GM21737 (cell line): ENCODE data around the gene RRAS.
A peak's percentile ranks its signal among the peaks of the same experiment; 100 is the strongest.

ENCODE experiments used
- ATAC-seq: cut with Tn5 transposase; IDR thresholded peaks from one replicate; pipeline ENCODE4 v1.9.1; 2021; ENCODE audit warnings: mild to moderate bottlenecking, moderate library complexity; ENCODE audit not compliant: unreplicated experiment

The RRAS gene

DNA sequence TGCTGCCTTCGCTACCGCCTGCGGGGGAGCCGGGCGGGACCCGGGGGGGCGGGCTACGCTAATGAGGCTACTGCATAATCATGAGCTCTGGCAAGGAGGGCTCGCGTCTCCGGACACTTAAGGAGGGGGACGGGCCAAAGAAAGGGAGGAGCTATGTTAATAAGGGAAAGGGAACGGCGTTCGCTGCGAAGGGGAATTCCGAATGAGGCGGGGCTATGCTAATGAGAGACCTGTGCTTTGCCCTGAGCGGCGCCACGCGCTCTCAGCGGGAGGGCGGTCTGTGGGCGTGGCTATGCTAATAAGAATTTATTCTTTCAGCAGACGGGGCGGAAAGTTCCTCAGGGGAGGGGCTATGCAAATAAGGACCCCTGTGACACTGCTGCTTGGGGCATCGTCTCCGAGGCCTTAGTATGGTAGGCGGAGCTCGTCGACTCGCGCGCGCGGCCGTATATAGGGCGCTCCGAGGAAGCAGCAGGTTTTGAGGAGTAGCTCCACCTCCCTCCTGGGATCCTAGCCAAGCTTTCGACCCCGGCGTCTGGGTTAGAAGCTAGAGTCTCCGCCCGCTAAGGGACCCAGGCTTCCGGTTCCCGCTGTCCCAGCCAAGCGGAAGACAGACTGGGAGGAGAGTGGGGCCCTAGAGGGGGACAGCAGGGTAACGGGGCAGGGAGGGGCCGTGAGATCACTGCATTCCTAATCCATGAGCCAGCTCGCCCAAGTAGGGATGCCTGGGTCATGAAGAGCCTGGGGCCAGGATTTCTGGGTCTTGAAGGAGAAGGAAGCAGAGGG is at the start of gene RRAS:
RRAS (minus strand) TSS at position 31 of the 786 bp plus-strand sequence. CDS start 45 bp downstream, outside the sequence.
- peak; percentile 54 for ATAC-seq

DNA sequence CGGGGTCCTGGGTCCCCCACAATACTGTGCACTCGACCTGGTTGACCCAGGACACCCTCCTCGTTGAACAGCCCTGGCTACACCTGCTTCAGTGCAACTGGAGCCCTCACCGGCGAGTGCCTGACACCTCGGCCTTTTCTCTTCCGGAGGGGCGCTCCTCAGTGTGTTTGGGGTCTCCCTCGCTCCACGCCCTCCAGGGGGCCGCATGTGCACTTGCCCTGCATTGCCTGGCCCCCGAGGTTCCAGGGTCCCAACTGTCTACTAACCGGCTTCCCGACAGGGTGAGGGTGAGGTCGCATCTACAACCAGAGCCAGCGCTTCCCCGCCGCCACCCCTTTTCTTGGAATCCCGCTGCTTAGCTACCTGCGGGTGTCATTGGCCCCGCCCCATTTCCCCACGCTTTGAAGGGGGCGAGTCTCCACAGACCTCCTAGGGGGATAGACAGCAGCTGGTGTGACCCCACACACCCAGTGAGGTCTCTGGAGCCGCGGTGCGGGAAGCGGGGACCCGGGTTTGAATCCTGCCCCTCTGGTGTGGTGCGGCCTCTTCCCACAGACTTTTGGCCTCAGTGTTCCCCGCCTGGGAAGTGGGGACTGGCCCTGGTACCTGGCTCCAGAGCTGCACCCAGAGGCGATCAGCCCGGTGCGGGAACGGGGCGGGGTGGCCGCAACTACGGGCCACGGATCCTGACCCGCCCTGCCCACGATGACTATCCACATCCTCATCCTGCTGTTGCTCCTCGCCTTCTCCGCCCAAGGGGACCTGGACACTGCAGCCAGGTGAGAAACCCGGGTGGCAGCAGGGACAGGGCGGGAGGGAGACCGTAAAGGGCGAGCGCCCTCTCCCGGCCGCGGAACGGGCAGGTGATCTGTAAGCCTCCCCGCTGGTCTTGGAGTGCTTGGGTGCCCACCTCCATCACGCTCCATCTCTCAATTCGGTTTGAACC is 49.5 kb upstream of the RRAS start, which contains the start of gene ADM5:
ADM5 (plus strand) TSS at position 462 of the 946 bp plus-strand sequence; CDS start at position 706, 244 bp downstream.
- ATAC-seq = no peak

GRCh38 chr19:49688531-49689132 is 48.7 kb upstream of the RRAS start:
- ATAC-seq = no peak

- no peak for ATAC-seq
Observed at GRCh38 chr19:49687566-49688316, 47.8 kb upstream of the RRAS start.

DNA sequence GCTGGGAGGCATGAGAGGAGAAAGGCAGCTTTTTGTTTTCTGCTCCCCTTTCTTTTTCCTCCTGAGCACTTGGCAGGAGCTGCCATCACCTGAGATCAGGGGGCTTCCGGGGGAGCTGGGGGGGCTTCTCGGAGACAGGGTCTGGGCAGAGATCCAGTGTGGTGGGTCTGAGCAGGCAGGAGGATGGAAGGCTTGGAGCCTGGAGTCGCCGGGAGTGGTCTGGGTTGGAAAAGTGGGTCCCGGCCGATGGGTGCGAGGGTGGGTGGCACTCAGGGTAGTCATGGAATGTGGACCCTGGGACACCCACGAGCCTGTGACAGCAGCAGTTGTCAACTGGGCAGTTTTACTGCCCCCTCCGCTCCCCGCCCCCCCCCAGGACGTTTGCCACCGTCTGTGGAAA is 47.2 kb upstream of the RRAS start:
- ATAC-seq = no peak

GRCh38 chr19:49686503-49687088 is 46.7 kb upstream of the RRAS start:
- no peak for ATAC-seq

DNA sequence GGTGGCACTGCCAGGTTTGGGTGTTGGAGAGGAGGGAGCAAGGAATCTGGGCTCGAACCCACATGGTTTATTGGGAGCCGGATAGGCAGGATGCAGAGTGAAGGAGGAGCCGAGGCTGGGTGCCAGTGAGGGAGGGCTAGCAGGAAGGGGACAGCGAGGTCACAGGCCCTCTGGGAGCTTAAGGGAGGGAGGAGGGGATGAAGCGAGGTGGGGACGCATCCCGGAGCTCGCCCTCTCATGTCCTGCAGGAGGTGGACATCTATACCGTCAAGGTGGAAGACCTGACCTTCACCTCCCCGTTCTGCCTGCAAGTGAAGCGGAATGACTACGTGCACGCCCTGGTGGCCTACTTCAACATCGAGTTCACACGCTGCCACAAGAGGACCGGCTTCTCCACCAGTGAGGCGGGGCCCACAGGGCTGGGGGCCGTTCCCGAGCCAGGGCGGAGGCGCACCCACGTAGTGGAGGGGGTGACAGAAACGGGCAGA is 45.9 kb upstream of the RRAS start:
- ATAC-seq = no peak

DNA sequence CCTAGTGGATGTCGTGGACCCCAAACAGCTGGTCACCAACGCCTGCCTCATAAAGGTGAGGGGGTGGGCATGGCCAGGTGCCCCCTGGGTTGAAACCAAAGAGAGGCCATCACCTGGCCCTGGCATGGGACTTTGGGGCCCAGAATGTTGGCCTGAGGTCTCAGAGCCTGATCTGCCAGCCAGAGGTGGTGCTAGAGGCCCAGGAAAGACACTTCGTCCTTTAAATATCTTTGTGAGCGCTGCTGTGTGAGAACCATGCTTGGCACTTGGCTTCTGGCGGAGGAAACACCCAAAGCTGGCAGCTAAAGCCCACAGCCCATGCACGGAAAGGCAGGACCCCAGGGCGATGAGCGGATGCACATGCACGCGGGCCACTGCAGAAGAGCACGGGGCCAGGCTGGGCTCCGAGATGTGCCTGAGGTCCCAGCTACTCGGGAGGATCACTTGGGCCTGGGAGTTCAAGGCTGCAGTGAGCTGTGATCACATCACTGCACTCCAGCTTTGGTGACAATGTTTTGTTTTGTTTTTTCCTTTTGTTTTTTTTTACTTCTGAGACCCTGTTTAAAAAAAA is 45.1 kb upstream of the RRAS start:
- ATAC-seq = no peak

DNA sequence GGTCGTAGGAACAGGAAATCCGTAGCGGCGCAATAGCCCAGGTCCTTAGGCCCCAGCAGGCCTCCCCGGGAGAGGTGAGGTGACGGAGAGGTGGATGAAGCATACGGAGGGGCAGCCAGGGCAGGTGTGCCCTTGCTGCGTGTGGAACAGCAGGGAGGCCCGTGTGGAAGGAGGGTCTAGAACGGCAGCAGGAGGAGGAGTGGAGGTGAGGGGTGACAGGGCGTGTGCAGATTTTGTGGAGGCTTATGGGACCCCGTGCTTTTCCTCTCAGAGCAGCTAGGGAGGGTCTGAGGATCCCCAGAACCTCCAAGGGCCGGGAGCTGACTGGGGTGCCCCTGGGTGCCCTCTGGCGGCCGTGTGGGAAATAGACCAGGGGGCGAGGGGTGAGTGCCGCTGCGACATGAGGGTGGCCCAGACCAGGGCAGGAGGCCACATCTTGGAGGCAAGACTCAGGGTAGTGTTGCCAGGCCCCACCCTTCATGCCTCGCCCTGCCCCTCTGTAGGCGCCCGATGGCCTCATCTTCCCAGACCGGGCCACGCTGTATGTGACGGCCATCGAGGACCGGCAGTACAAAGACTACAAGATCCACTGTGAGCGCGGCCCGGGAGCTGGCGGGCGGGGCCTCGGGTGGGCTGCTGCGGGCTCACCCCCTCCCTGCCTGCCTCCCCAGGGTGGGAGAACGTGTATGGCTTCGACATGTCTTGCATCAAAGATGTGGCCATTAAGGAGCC is 44.5 kb upstream of the RRAS start:
- no peak for ATAC-seq

DNA sequence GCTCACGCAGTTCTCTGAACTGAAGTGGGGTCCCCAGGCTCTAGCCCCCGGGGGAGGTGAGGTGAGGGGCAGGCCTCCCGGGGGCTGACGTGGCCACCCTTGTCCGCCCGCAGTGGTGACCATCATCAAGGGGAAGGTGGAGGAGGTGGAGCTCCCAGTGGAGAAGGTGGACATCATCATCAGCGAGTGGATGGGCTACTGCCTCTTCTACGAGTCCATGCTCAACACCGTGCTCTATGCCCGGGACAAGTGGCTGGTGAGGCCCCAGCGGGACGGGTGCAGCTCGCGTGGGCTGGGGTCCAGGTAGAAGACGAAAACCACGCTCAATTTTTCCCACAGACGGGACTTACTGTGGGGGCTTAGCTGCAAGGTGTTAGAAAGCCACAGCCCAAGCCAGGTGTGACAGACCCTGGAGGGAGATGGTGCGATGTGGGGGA is 43.9 kb upstream of the RRAS start:
- no peak for ATAC-seq

GRCh38 chr19:49682274-49682673 is 42.3 kb upstream of the RRAS start:
- no peak for ATAC-seq

GRCh38 chr19:49681830-49682229 is 41.9 kb upstream of the RRAS start:
- ATAC-seq = no peak

- ATAC-seq = no peak
Observed at GRCh38 chr19:49680421-49681351, 40.7 kb upstream of the RRAS start.

DNA sequence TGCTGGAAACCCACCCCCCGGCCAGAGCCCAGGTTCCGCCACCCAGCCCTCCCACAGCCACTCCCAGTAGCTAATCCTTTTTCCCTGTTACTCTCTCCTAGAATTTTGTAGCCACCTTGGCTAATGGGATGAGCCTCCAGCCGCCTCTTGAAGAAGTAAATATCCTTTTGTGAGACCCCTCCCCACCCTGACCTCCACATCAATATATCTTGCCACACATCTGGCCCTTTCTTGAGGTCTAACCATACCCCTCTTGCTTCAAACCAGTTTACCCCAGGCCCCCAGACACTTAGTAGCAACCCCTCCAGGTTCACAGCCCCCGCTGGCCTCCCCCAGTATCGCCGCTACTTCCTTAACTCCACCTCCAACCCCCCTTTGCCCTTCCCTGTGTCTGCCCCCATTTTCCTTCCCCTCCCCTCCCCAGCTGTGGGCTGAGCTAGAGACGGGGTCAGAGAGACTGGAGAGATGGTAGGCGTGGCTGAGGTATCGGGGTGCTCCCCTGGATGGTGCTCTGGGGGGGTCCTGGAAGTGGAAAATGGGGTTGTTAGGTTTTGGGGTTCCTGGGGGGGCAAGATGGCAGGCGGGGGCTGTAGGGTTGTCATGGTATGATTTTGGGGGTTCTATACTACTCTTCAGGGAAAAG is 39.9 kb upstream of the RRAS start:
- no peak for ATAC-seq

GRCh38 chr19:49678985-49679770 is 39.2 kb upstream of the RRAS start:
- no peak for ATAC-seq

GRCh38 chr19:49677901-49678674 is 38.1 kb upstream of the RRAS start:
- no peak for ATAC-seq
